Stimulated activated CD4-positive, alpha-beta T cell treated with anti-CD3 and anti-CD28 coated beads, Interleukin-4, amount 100 ng/mL, for 48 hours (primary cell): ENCODE results near the gene DOCK9.

Experiments
- DNase-seq, 2 donors: peaks; one replicate each; pipeline ENCODE4 v3.0.0-alpha.2; 2020; ENCODE audit warnings: low read depth in 2 of 2

The DOCK9 gene, protein sequence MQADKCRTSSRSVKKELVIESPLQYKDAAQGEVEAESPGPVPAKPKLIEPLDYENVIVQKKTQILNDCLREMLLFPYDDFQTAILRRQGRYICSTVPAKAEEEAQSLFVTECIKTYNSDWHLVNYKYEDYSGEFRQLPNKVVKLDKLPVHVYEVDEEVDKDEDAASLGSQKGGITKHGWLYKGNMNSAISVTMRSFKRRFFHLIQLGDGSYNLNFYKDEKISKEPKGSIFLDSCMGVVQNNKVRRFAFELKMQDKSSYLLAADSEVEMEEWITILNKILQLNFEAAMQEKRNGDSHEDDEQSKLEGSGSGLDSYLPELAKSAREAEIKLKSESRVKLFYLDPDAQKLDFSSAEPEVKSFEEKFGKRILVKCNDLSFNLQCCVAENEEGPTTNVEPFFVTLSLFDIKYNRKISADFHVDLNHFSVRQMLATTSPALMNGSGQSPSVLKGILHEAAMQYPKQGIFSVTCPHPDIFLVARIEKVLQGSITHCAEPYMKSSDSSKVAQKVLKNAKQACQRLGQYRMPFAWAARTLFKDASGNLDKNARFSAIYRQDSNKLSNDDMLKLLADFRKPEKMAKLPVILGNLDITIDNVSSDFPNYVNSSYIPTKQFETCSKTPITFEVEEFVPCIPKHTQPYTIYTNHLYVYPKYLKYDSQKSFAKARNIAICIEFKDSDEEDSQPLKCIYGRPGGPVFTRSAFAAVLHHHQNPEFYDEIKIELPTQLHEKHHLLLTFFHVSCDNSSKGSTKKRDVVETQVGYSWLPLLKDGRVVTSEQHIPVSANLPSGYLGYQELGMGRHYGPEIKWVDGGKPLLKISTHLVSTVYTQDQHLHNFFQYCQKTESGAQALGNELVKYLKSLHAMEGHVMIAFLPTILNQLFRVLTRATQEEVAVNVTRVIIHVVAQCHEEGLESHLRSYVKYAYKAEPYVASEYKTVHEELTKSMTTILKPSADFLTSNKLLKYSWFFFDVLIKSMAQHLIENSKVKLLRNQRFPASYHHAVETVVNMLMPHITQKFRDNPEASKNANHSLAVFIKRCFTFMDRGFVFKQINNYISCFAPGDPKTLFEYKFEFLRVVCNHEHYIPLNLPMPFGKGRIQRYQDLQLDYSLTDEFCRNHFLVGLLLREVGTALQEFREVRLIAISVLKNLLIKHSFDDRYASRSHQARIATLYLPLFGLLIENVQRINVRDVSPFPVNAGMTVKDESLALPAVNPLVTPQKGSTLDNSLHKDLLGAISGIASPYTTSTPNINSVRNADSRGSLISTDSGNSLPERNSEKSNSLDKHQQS (N-terminal part only)

GRCh38 chr13:98977568-98978265 lies at the start of gene DOCK9:
TSS of gene DOCK9 (minus strand) at chr13:98978064. CDS start at chr13:98977909, 155 bp downstream.
- DNase-seq, result no peak

DNA sequence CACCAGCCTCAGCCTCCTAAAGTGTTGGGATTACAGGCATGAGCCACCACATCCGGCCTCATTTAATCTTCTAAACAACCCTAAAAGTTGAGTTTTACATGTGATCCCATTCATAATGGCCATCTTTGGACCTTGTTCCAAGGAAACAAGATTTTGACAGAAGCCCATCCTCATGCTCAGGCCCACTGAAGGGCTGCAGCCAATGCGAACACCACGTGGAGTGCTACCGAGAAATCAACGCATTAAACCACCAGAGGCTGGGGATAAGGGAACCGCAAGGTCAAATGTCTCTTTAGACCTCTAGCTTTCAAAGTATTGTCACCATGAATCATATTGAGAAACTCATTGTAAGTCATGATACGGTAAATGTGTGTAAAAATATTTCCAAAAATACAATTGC lies 49.4 kb upstream of the DOCK9 start:
- no peak for DNase-seq

GRCh38 chr13:99022941-99023340 lies 45.1 kb upstream of the DOCK9 start:
- DNase-seq, result no peak

DNA sequence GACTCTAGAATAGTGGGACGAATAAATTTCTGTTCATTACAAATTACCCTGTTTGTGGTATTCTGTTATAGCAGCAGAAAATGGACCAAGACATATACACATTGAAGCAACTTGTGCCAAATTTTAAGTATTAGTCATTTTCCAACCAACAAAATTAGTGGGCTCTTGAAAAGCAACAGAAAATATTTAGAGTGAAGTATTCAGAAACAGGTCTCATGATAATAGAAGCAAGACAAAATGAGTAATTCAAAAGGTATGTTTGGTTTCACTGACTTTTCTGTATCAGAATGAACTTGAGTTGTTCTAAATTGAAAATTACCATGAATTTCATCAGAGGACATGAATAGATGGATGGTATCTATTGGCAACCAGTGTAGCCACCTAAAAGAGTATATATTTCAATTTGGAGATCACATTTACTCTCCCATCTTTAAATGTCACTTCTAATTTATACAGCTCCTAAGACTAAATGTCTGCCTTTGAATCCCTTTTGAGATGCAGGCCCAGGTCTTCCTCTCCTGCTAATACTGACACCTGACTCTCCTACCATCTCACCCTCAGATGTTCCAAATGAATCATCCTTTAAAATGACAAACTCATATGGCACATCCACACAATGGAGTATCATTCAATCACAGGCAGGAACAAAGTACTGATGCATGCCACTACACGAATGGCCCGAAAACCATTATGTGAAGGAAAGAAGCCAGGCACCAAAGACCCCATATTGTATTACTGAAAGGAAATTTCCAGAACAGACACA lies 40.7 kb upstream of the DOCK9 start:
- no peak for DNase-seq

DNA sequence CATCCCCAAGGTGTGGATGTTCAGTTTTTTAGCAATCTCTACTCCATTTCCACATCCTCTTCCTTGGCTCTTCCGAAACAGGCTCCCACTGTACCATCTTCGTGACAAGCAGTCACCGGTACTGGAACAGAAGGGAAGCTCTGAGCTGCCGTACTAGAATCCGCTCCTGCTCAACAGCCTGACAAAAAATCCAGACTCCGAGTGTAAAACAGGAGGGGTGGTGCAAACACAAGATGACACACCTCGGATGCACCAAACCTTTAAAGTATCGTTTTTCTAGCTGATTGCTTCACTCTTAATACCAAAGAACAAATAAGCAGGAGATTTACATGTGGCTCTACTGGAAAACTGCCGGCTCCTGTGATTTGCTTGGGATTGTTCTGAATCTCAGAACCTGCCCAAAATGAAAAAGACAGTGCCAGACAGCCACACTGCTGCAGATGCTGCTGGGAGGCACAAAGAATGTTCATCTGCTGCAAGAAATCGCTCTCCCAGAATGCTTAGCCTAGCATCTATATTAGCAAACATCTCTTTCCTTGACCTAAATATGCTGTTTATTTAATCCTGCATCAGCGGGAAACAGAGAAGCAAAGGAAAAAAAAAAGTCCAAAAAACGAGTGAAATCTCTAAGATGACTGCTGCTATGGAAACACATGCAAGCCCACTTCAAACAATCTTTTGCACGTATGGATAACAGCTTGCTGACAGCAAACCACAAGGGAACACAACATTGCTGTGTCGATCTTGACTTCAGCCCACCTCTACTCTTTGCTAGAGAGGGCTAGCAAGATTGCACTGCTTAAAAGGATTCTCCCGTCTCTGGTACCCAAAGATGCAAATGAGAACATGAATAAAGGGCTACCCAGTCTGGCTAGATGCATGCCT lies 38.0 kb upstream of the DOCK9 start:
- no peak for DNase-seq

DNA sequence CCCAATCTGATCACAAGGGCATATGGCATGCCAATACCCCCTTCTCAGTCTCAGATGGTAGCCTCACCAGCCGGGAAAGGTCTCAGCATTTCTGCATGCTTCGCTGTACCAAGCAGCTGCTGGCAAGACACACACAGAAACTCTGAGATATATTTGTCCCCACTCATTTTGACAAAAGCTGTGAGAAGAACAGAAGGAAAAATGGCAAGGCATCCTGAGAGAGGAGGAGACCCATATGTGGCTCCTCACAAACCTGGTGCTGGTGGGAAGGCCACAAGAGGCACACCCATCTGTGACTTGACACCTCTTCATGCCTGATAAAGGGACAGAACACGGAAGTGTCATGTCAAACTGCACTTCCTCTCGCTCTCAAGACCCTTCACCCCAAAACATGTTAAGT lies 36.7 kb upstream of the DOCK9 start:
- no peak for DNase-seq

- DNase-seq, result no peak
Measured at GRCh38 chr13:99013951-99014350, 36.1 kb upstream of the DOCK9 start.

- no peak for DNase-seq
Measured at GRCh38 chr13:99012539-99012938, 34.7 kb upstream of the DOCK9 start.

DNA sequence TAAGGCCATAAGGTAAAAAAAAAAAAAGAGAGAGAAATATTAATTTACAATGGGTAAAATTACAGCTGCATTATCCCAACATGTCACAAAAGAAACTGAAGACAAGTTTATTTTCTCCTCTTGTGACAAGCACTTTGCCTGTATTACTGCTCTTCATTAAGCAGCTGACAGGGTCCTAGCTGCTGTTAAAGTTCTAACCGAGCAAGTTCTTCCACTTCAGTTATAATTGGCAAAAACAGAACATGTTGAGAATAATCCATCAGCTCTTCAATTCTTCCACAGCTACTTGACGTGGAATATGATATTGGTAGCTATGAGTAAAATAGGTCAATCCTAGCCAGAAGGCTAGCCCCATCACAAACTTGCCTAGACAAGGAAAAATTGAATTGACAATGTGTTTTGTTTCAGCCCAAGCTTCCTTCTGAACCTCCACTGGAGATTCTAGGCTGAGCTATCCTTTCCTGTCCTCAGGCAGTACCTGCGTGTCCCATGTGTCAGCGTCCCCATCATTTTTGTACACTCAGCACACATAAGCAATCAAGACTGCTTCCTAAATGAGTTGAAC lies 32.2 kb upstream of the DOCK9 start:
- no peak for DNase-seq

DNA sequence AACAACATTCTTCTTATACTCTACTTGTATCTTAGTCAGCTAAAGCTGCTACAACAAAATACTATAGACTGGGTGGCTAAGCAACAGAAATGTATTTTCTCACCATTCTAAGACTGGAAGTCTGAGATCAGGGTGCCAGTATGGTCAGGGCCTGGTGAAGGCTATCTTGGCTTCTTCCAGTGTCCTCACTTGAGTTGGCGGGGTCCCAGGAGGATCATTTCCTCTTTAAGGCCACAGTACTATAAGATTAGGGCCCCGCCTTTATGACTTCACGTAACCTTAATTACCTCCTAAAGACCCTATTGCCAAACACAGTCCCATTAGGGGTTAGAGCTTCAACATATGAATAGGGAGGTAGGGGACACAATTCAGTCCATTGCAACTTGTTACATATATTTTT lies 30.7 kb upstream of the DOCK9 start:
- DNase-seq, result no peak

DNA sequence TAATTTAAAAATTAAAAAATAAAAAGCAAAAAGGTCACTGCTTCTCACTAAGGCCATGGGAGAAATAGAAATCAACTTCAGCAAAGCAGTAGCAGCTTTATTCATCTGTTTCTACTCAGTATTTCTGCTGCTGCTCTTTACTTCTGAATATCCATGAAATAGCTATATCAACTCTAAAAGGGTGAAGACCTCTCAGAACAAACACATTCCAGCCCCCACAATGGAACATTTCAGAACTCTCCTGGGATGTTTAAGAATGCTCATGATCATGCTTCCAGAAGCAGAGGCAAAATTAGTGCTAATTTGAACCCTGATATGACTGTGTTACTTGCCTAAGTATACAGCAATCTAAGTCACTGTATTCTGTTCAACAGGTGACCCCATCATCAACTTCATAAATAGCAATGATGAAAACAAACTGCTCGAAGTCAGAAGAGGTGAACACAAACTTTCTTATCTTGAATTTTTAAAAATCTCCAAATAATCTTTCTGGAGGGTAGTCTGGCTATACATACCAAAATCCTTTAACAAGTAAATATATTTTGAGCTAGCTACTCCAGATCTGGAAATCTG lies 29.6 kb upstream of the DOCK9 start:
- DNase-seq, result no peak

DNA sequence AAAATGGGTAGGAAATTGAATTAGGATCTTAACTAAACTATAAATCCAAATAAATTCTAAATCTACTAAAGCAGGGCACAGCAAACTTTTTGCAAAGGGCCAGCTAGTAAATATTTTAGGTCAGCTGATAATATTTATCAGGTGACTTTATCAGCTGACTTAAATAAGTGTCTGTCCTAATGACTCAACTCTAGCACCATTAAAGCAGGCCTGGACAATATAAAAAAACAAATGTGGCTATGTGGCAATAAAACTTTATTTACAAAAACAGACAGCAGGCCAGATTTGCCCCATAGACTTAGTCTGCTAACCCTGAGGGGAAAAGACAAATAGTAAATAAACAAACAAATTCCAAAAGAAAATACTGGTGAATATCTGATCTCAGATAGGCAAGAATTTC lies 27.7 kb upstream of the DOCK9 start:
- no peak for DNase-seq

GRCh38 chr13:99004978-99005377 lies 27.1 kb upstream of the DOCK9 start:
- no peak for DNase-seq

- no peak for DNase-seq
Measured at GRCh38 chr13:99003851-99004471, 26.1 kb upstream of the DOCK9 start.

GRCh38 chr13:99003186-99003585 lies 25.3 kb upstream of the DOCK9 start:
- DNase-seq, result no peak

DNA sequence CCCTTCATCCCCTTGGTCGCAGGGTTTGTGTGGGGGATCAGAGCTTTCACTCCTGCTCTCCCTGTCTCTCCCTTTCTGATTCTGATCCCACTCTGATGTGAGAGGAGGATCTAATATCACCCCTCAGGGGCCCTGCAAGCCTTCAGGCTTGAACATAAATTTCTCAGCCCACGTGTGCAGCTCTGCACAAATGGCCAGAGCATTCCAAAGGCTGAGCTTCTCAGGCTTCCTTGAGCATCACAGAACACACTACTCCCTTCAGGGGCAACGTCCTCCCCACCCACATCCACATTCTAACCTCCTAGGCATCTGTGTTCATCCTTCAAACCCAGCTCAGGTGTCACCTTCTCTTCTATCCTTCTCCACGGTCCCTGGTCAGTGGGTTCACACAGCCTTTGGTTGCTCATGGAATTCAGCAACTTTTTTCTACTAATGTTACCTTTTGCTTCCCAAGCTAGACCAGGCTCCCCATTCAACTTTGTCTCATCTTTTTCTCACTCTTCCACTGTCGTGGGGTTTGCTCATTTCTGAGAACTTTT lies 24.4 kb upstream of the DOCK9 start:
- DNase-seq, result no peak

DNA sequence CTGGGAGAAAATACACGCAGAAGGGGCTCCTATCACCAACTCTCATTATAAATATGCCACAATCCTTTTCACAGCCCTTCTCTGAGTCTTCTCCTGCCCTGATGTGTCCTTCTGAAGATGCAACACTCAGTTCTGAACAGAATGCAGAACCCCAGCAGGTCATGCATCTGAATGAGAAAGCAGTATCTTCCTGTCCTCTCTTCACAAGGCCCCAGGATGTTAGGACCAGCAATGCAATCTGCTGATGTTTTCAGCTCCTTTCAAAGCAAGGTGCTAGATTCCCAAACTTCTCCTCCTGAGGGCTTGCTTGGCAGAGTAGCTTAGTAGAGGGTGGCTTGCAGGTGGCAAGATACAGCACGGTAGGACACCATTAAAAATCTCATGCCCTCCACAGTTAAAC lies 22.3 kb upstream of the DOCK9 start:
- no peak for DNase-seq

DNA sequence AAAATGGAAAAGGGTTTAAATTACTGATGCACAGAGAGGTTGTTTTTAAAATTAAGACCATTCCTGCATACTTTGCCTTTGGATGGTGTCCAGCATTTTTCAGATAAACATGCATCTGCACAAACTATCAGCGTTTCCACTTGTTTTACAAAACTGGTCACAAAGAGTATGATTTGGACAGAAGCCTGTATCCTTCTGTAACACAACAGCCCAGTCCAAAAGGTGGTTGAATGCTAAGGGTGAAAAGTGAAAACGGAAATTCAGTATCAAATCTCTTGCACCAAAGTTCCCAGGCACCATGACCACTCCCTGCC lies 21.7 kb upstream of the DOCK9 start:
- DNase-seq, result no peak
